HG03457 (cell line): ENCODE measurements around the gene PODN.

Source experiments
- ATAC-seq: cut with Tn5 transposase; IDR thresholded peaks from one replicate; pipeline ENCODE4 v1.9.1; 2021; ENCODE audit warnings: moderate number of reproducible peaks; ENCODE audit not compliant: unreplicated experiment

PODN gene

GRCh38 chr1:53087332-53088285, 25.6 kb downstream of the PODN start:
- no peak for ATAC-seq

- ATAC-seq: no peak
Measured at GRCh38 chr1:53088616-53089300, 26.7 kb downstream of the PODN start.

GRCh38 chr1:53089478-53090226, 27.6 kb downstream of the PODN start:
- no peak for ATAC-seq

GRCh38 chr1:53090227-53091147, 28.5 kb downstream of the PODN start:
- ATAC-seq: no peak

GRCh38 chr1:53091841-53092645, 30.0 kb downstream of the PODN start:
- no peak for ATAC-seq

- no peak for ATAC-seq
Measured at GRCh38 chr1:53092659-53093450, 30.8 kb downstream of the PODN start.

GRCh38 chr1:53093451-53093754, 31.4 kb downstream of the PODN start:
- no peak for ATAC-seq

GRCh38 chr1:53093778-53094532, 31.9 kb downstream of the PODN start:
- no peak for ATAC-seq

- ATAC-seq: no peak
Measured at GRCh38 chr1:53094533-53094919, 32.5 kb downstream of the PODN start.

- no peak for ATAC-seq
Measured at GRCh38 chr1:53104289-53104913, 42.4 kb downstream of the PODN start.

GRCh38 chr1:53107090-53107489, 45.1 kb downstream of the PODN start:
- ATAC-seq: no peak

GRCh38 chr1:53107570-53108322, 45.7 kb downstream of the PODN start:
- no peak for ATAC-seq

- ATAC-seq: no peak
Measured at GRCh38 chr1:53108646-53109580, 46.9 kb downstream of the PODN start.

GRCh38 chr1:53110370-53111072, 48.5 kb downstream of the PODN start:
- no peak for ATAC-seq

GRCh38 chr1:53111073-53111556, 49.1 kb downstream of the PODN start:
- no peak for ATAC-seq
